ENCODE results near the gene C1QC.

Gene C1QC

GRCh38 chr1:22643381-22643780 is at the start of gene C1QC:
Gene C1QC, plus strand, starts transcription at chr1:22643633. Its CDS starts 391 bp downstream, at chr1:22644024.
- peak within 1 kb of the TSS; percentile 36 to 59 (median 45) for H3K4me3 ChIP-seq (ENCODE audit: low read depth in 1 of 5, low read length in 5 of 5)
- H3K27me3 ChIP-seq (ENCODE audit: control insufficient read depth in 5 of 5, insufficient read depth in 4 of 5, low read length in 5 of 5), result peaks cover 1 to 22% (median 8%) of the 10 kb centered on the region in 5 donors
- H3K9ac ChIP-seq (ENCODE audit: low read length in 5 of 5), result peak within 1 kb of the TSS in 3 of 5 donors; percentile 27 to 56 (median 36)
- peak within 1 kb of the TSS; percentile 16 for H3K27ac ChIP-seq (ENCODE audit: low read depth, low read length)
- peaks cover 0 to 15% (median 0%) of the 10 kb centered on the region in 5 donors for H3K36me3 ChIP-seq (ENCODE audit: control insufficient read depth in 5 of 5, insufficient read depth in 5 of 5, low read length in 5 of 5)
- H3K4me1 ChIP-seq (ENCODE audit: control insufficient read depth in 5 of 5, insufficient read depth in 5 of 5, low read length in 5 of 5), result peaks cover 3 to 52% (median 47%) of the 10 kb centered on the region in 5 donors
- H3K9me3 ChIP-seq (ENCODE audit: control insufficient read depth in 5 of 5, low read length in 5 of 5), result no peaks in the 10 kb centered on the region

- no peaks in the 10 kb centered on the region for H3K4me1 ChIP-seq (ENCODE audit: control insufficient read depth in 5 of 5, insufficient read depth in 5 of 5, low read length in 5 of 5)
- peaks cover 38 to 54% (median 40%) of the 10 kb centered on the region in 5 donors for H3K27me3 ChIP-seq (ENCODE audit: control insufficient read depth in 5 of 5, insufficient read depth in 4 of 5, low read length in 5 of 5)
- H3K9ac ChIP-seq (ENCODE audit: low read length in 5 of 5), result no peak overlapping the region
- H3K9me3 ChIP-seq (ENCODE audit: control insufficient read depth in 5 of 5, low read length in 5 of 5), result no peaks in the 10 kb centered on the region
- H3K36me3 ChIP-seq (ENCODE audit: control insufficient read depth in 5 of 5, insufficient read depth in 5 of 5, low read length in 5 of 5), result no peaks in the 10 kb centered on the region
- H3K4me3 ChIP-seq (ENCODE audit: low read depth in 1 of 5, low read length in 5 of 5), result no peak overlapping the region
- H3K27ac ChIP-seq (ENCODE audit: low read depth, low read length), result no peak overlapping the region
Measured at GRCh38 chr1:22594396-22594795, 49.0 kb upstream of the C1QC start.

- H3K4me3 ChIP-seq (ENCODE audit: low read depth in 1 of 5, low read length in 5 of 5), result no peak overlapping the region
- no peaks in the 10 kb centered on the region for H3K36me3 ChIP-seq (ENCODE audit: control insufficient read depth in 5 of 5, insufficient read depth in 5 of 5, low read length in 5 of 5)
- H3K4me1 ChIP-seq (ENCODE audit: control insufficient read depth in 5 of 5, insufficient read depth in 5 of 5, low read length in 5 of 5), result no peaks in the 10 kb centered on the region
- H3K9me3 ChIP-seq (ENCODE audit: control insufficient read depth in 5 of 5, low read length in 5 of 5), result no peaks in the 10 kb centered on the region
- H3K27ac ChIP-seq (ENCODE audit: low read depth, low read length), result no peak overlapping the region
- H3K9ac ChIP-seq (ENCODE audit: low read length in 5 of 5), result no peak overlapping the region
- H3K27me3 ChIP-seq (ENCODE audit: control insufficient read depth in 5 of 5, insufficient read depth in 4 of 5, low read length in 5 of 5), result peaks cover 38 to 49% (median 40%) of the 10 kb centered on the region in 5 donors
Measured at GRCh38 chr1:22595108-22595507, 48.3 kb upstream of the C1QC start.

- Histone ChIP-seq H3K36me3 (ENCODE audit: control insufficient read depth in 5 of 5, insufficient read depth in 5 of 5, low read length in 5 of 5) (no peaks in the 10 kb centered on the region), H3K27me3 (ENCODE audit: control insufficient read depth in 5 of 5, insufficient read depth in 4 of 5, low read length in 5 of 5) (peaks cover 37 to 49% (median 44%) of the 10 kb centered on the region in 5 donors), H3K9ac (ENCODE audit: low read length in 5 of 5) (no peak overlapping the region), H3K9me3 (ENCODE audit: control insufficient read depth in 5 of 5, low read length in 5 of 5) (no peaks in the 10 kb centered on the region), H3K4me1 (ENCODE audit: control insufficient read depth in 5 of 5, insufficient read depth in 5 of 5, low read length in 5 of 5) (peaks cover 0 to 2% (median 0%) of the 10 kb centered on the region in 5 donors), H3K4me3 (ENCODE audit: low read depth in 1 of 5, low read length in 5 of 5) (no peak overlapping the region), H3K27ac (ENCODE audit: low read depth, low read length) (no peak overlapping the region)
Measured at GRCh38 chr1:22597301-22597965, 46.0 kb upstream of the C1QC start.

- Histone ChIP-seq H3K9ac (ENCODE audit: low read length in 5 of 5) (no peak overlapping the region), H3K9me3 (ENCODE audit: control insufficient read depth in 5 of 5, low read length in 5 of 5) (no peaks in the 10 kb centered on the region), H3K36me3 (ENCODE audit: control insufficient read depth in 5 of 5, insufficient read depth in 5 of 5, low read length in 5 of 5) (no peaks in the 10 kb centered on the region), H3K27ac (ENCODE audit: low read depth, low read length) (no peak overlapping the region), H3K27me3 (ENCODE audit: control insufficient read depth in 5 of 5, insufficient read depth in 4 of 5, low read length in 5 of 5) (peaks cover 40 to 51% (median 41%) of the 10 kb centered on the region in 5 donors), H3K4me1 (ENCODE audit: control insufficient read depth in 5 of 5, insufficient read depth in 5 of 5, low read length in 5 of 5) (peaks cover 0 to 2% (median 0%) of the 10 kb centered on the region in 5 donors), H3K4me3 (ENCODE audit: low read depth in 1 of 5, low read length in 5 of 5) (no peak overlapping the region)
Measured at GRCh38 chr1:22597996-22598395, 45.4 kb upstream of the C1QC start.

- Histone ChIP-seq H3K9ac (ENCODE audit: low read length in 5 of 5) (no peak overlapping the region), H3K4me3 (ENCODE audit: low read depth in 1 of 5, low read length in 5 of 5) (no peak overlapping the region), H3K27me3 (ENCODE audit: control insufficient read depth in 5 of 5, insufficient read depth in 4 of 5, low read length in 5 of 5) (peaks cover 34 to 50% (median 42%) of the 10 kb centered on the region in 5 donors), H3K4me1 (ENCODE audit: control insufficient read depth in 5 of 5, insufficient read depth in 5 of 5, low read length in 5 of 5) (peaks cover 0 to 2% (median 0%) of the 10 kb centered on the region in 5 donors), H3K9me3 (ENCODE audit: control insufficient read depth in 5 of 5, low read length in 5 of 5) (no peaks in the 10 kb centered on the region), H3K27ac (ENCODE audit: low read depth, low read length) (no peak overlapping the region), H3K36me3 (ENCODE audit: control insufficient read depth in 5 of 5, insufficient read depth in 5 of 5, low read length in 5 of 5) (no peaks in the 10 kb centered on the region)
Measured at GRCh38 chr1:22598736-22599135, 44.7 kb upstream of the C1QC start.

- Histone ChIP-seq H3K9me3 (ENCODE audit: control insufficient read depth in 5 of 5, low read length in 5 of 5) (no peaks in the 10 kb centered on the region), H3K9ac (ENCODE audit: low read length in 5 of 5) (no peak overlapping the region), H3K27me3 (ENCODE audit: control insufficient read depth in 5 of 5, insufficient read depth in 4 of 5, low read length in 5 of 5) (peaks cover 31 to 51% (median 42%) of the 10 kb centered on the region in 5 donors), H3K4me3 (ENCODE audit: low read depth in 1 of 5, low read length in 5 of 5) (no peak overlapping the region), H3K36me3 (ENCODE audit: control insufficient read depth in 5 of 5, insufficient read depth in 5 of 5, low read length in 5 of 5) (no peaks in the 10 kb centered on the region), H3K27ac (ENCODE audit: low read depth, low read length) (no peak overlapping the region), H3K4me1 (ENCODE audit: control insufficient read depth in 5 of 5, insufficient read depth in 5 of 5, low read length in 5 of 5) (peaks cover 0 to 2% (median 0%) of the 10 kb centered on the region in 5 donors)
Measured at GRCh38 chr1:22600071-22600816, 43.2 kb upstream of the C1QC start.

GRCh38 chr1:22600817-22601605 is 42.4 kb upstream of the C1QC start:
- no peaks in the 10 kb centered on the region for H3K9me3 ChIP-seq (ENCODE audit: control insufficient read depth in 5 of 5, low read length in 5 of 5)
- peaks cover 0 to 2% (median 0%) of the 10 kb centered on the region in 5 donors for H3K4me1 ChIP-seq (ENCODE audit: control insufficient read depth in 5 of 5, insufficient read depth in 5 of 5, low read length in 5 of 5)
- H3K27me3 ChIP-seq (ENCODE audit: control insufficient read depth in 5 of 5, insufficient read depth in 4 of 5, low read length in 5 of 5), result peaks cover 24 to 47% (median 42%) of the 10 kb centered on the region in 5 donors
- H3K4me3 ChIP-seq (ENCODE audit: low read depth in 1 of 5, low read length in 5 of 5), result no peak overlapping the region
- no peak overlapping the region for H3K27ac ChIP-seq (ENCODE audit: low read depth, low read length)
- H3K36me3 ChIP-seq (ENCODE audit: control insufficient read depth in 5 of 5, insufficient read depth in 5 of 5, low read length in 5 of 5), result no peaks in the 10 kb centered on the region
- no peak overlapping the region for H3K9ac ChIP-seq (ENCODE audit: low read length in 5 of 5)

- no peak overlapping the region for H3K27ac ChIP-seq (ENCODE audit: low read depth, low read length)
- H3K4me3 ChIP-seq (ENCODE audit: low read depth in 1 of 5, low read length in 5 of 5), result no peak overlapping the region
- no peak overlapping the region for H3K9ac ChIP-seq (ENCODE audit: low read length in 5 of 5)
- H3K36me3 ChIP-seq (ENCODE audit: control insufficient read depth in 5 of 5, insufficient read depth in 5 of 5, low read length in 5 of 5), result no peaks in the 10 kb centered on the region
- H3K9me3 ChIP-seq (ENCODE audit: control insufficient read depth in 5 of 5, low read length in 5 of 5), result no peaks in the 10 kb centered on the region
- peaks cover 28 to 50% (median 42%) of the 10 kb centered on the region in 5 donors for H3K27me3 ChIP-seq (ENCODE audit: control insufficient read depth in 5 of 5, insufficient read depth in 4 of 5, low read length in 5 of 5)
- H3K4me1 ChIP-seq (ENCODE audit: control insufficient read depth in 5 of 5, insufficient read depth in 5 of 5, low read length in 5 of 5), result peaks cover 0 to 2% (median 0%) of the 10 kb centered on the region in 5 donors
Measured at GRCh38 chr1:22601610-22602009, 41.8 kb upstream of the C1QC start.

Data from subcutaneous abdominal adipose tissue (tissue), 5 donors.